HG02571 (cell line): ENCODE measurements around the gene PIGBOS1.
A peak's percentile ranks its signal among the peaks of the same experiment; 100 is the strongest.

ENCODE experiments used
- ATAC-seq: cut with Tn5 transposase; IDR thresholded peaks from one replicate; pipeline ENCODE4 v1.9.1; 2021; ENCODE audit warnings: mild to moderate bottlenecking, moderate library complexity; ENCODE audit not compliant: unreplicated experiment

The PIGBOS1 gene

GRCh38 chr15:55268176-55268695 is 50.7 kb downstream of the PIGBOS1 start:
- no peak for ATAC-seq

GRCh38 chr15:55267401-55268175 is 51.3 kb downstream of the PIGBOS1 start:
- peak; percentile 89 for ATAC-seq
